Uterus (tissue), 2 donors: Measurements from ENCODE around the gene CH25H.

Experiments
- POLR2A ChIP-seq, 2 donors: fragments of 450-650 bp; IDR thresholded peaks; one replicate each; pipeline ENCODE4 v1.6.1; 2016; ENCODE audit warnings: antibody characterized with exemption in 2 of 2, mild to moderate bottlenecking in 1 of 2, moderate library complexity in 1 of 2
- TF ChIP-seq, protein P1 (sequence below), 4 experiments: fragments of 200-600 bp in 2 of 4; fragments of 450-650 bp in 2 of 4; sonication (generic) in 2 of 4; IDR thresholded peaks; one replicate each; pipeline ENCODE4 v1.5.1; 2016 to 2019; ENCODE audit warnings: antibody characterized with exemption in 4 of 4, mild to moderate bottlenecking in 2 of 4, moderate library complexity in 1 of 4

DNA sequence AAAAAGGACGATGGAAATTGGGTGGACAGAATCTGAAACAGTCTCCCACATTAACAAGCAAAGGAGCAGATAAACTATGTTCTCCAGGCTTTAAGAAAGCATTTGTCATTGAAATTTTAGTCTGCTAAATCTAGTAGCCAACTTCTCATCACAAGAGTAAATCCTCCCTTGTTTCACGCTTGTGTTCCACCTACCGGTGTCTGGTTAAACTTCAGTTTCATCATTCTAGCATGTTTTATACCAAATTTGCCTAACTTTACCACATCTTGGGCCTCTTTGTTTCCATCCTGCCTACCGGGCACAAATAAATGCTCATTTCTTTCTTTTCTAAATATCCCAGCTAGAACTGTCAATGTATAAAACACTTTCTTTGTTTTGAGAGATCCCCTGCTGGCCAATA lies 38.7 kb upstream of the CH25H start:
- TF ChIP-seq, protein P1, sequence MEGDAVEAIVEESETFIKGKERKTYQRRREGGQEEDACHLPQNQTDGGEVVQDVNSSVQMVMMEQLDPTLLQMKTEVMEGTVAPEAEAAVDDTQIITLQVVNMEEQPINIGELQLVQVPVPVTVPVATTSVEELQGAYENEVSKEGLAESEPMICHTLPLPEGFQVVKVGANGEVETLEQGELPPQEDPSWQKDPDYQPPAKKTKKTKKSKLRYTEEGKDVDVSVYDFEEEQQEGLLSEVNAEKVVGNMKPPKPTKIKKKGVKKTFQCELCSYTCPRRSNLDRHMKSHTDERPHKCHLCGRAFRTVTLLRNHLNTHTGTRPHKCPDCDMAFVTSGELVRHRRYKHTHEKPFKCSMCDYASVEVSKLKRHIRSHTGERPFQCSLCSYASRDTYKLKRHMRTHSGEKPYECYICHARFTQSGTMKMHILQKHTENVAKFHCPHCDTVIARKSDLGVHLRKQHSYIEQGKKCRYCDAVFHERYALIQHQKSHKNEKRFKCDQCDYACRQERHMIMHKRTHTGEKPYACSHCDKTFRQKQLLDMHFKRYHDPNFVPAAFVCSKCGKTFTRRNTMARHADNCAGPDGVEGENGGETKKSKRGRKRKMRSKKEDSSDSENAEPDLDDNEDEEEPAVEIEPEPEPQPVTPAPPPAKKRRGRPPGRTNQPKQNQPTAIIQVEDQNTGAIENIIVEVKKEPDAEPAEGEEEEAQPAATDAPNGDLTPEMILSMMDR (IDR thresholded peaks at IDR 0.05): no peak
- no peak for TF ChIP-seq POLR2A (IDR thresholded peaks at IDR 0.05)
